Choroid plexus epithelial cell (primary cell): ENCODE measurements around the gene MYO5A.
A peak's percentile ranks its signal among the peaks of the same experiment; 100 is the strongest.

ENCODE experiments used
- DNase-seq: peaks from one replicate; pipeline ENCODE4 v3.0.0-alpha.2; 2010; ENCODE audit warnings: low read depth
- H3K4me3 ChIP-seq: 2 replicates; pipeline ENCODE4 v1.5.1; 2011; ENCODE audit warnings: low read depth, mild to moderate bottlenecking, control low read depth, low read length, moderate library complexity
- CTCF ChIP-seq: conservative IDR thresholded peaks from 2 replicates; pipeline ENCODE4 v1.5.1; 2011; ENCODE audit warnings: low read depth, mild to moderate bottlenecking, control low read depth, inconsistent platforms, low read length, moderate library complexity

The MYO5A gene

GRCh38 chr15:52284164-52284563 lies 244.5 kb downstream of the MYO5A start:
- peak; percentile 60 for DNase-seq
- no peak for TF ChIP-seq CTCF
- no peak overlapping the region for H3K4me3 ChIP-seq

GRCh38 chr15:52283281-52283680 lies 245.4 kb downstream of the MYO5A start:
- TF ChIP-seq CTCF = no peak
- no peak overlapping the region for H3K4me3 ChIP-seq
- no peak for DNase-seq

- no peak for TF ChIP-seq CTCF
- no peak overlapping the region for H3K4me3 ChIP-seq
- no peak for DNase-seq
Measured at GRCh38 chr15:52282418-52282817, 246.3 kb downstream of the MYO5A start.

- no peak for DNase-seq
- no peak overlapping the region for H3K4me3 ChIP-seq
- TF ChIP-seq CTCF = no peak
Measured at GRCh38 chr15:52281085-52282035, 247.3 kb downstream of the MYO5A start.

GRCh38 chr15:52280326-52281084 lies 248.2 kb downstream of the MYO5A start:
- no peak overlapping the region for H3K4me3 ChIP-seq
- TF ChIP-seq CTCF = no peak
- no peak for DNase-seq

GRCh38 chr15:52278636-52279367 lies 249.9 kb downstream of the MYO5A start:
- H3K4me3 ChIP-seq = no peak overlapping the region
- no peak for TF ChIP-seq CTCF
- no peak for DNase-seq
